GM12873 (cell line): ENCODE measurements around the gene SLC13A1.

Source experiments
- CTCF ChIP-seq: IDR thresholded peaks from 2 replicates; pipeline ENCODE4 v1.5.1; 2012; ENCODE audit warnings: low read depth, mild to moderate bottlenecking, moderate library complexity, low read length, control low read depth; ENCODE audit not compliant: insufficient read depth; ENCODE audit errors: missing control alignments

Gene SLC13A1

GRCh38 chr7:123229426-123229825 lies 29.7 kb upstream of the SLC13A1 start:
- no peak for TF ChIP-seq CTCF

GRCh38 chr7:123220396-123220795 lies 20.6 kb upstream of the SLC13A1 start:
- no peak for TF ChIP-seq CTCF

GRCh38 chr7:123218866-123219265 lies 19.1 kb upstream of the SLC13A1 start:
- no peak for TF ChIP-seq CTCF

GRCh38 chr7:123216825-123217224 lies 17.1 kb upstream of the SLC13A1 start:
- TF ChIP-seq CTCF = no peak

GRCh38 chr7:123215350-123215749 lies 15.6 kb upstream of the SLC13A1 start:
- TF ChIP-seq CTCF = no peak

- TF ChIP-seq CTCF = no peak
These were observed 11.8 kb upstream of the SLC13A1 start for GRCh38 chr7:123211545-123211944.

GRCh38 chr7:123210986-123211385 lies 11.2 kb upstream of the SLC13A1 start:
- TF ChIP-seq CTCF = no peak

GRCh38 chr7:123209786-123210185 lies 10.0 kb upstream of the SLC13A1 start:
- no peak for TF ChIP-seq CTCF
